Heart right ventricle (tissue), 12 donors: ENCODE measurements around the gene C2. TPM values are rescaled to one million over a fixed set of nuclear protein-coding genes. Genes with fewer than 3 reads are reported as not detected.

ENCODE experiments used
- microRNA-seq, 2 donors: library from miRNA; unstranded; fragments of <30 nt; microRNA quantifications; one replicate each; pipeline ENCODE4 v1.2.0, GENCODE V29; 2021
- polyA plus RNA-seq, 2 donors: library from polyadenylated mRNA; stranded (reverse); fragments of 200-250 nt; gene quantifications; one replicate each; pipeline ENCODE4 v1.2.3, GENCODE V29; 2013
- total RNA-seq, 10 donors: library from RNA; stranded (reverse); fragmentation: NEBNext Ultra II Directional in 3 of 10; extraction: Animal tissue kit (Norgen Biotek cat#: 25700) in 3 of 10; gene quantifications; one replicate each; pipeline versions ENCODE4 v1.2.1 to v1.2.4, GENCODE V29; 2021 to 2023
- donor health status: ischemic (EF 13 %, LVEDD 7.1; RV severe dilation, severe dysfunction).
- donor health status: healthy with polysubstance abuse.
- donor health status: DM: no; HTN: yes; CAD: no.
- donor health status: DM: no; HTN: no; CAD: no.
- donor health status: ischemic (EF 25% LVEDD 6.9; RV normal size, moderate dysfunction).
- donor health status: ischemic (EF 25% LVEDD 5.7; RV mildly dilated, moderate dysfunction).
- donor health status: healthy.
- donor health status: nonischemic (EF 11% LVEDD 7.7; RV severe dilation, severe dysfunction).
- donor health status: DM: yes; HTN: yes; CAD: no.
- donor health status: PGD.
- donor health status: ischemic (EF 29% LVEDD 5.4; RV normal size, mild dysfunction).
- donor health status: nonischemic (EF 23%, LVEDD 6.1; RV moderate dilation, normal function).

C2 gene
- total and polyA plus RNA-seq, 12 donors = 1.1 to 63.0 (median 3.7) TPM

Small RNAs within 50 kb of the gene (microRNA-seq; reads per million reads assigned to microRNA genes)
- gene MIR1236 = 0 reads per million in 2 donors

Other genes with a start within 250 kb of the C2 start
Only the 30 nearest of the 34 such genes appear.
- 10 to 100 TPM; 24.3 to 40.3 (median 28.7) TPM for gene ABHD16A, start 224.4 kb upstream of the C2 start, total RNA-seq
- gene ABHD16A, start 224.4 kb upstream of the C2 start, polyA plus RNA-seq = 10 to 100 TPM; 28.0 to 45.2 TPM
- gene LY6G6F, start 220.9 kb upstream of the C2 start, total RNA-seq = not detected
- gene LY6G6F, start 220.9 kb upstream of the C2 start, polyA plus RNA-seq = not detected
- not detected for gene LY6G6D, start 212.4 kb upstream of the C2 start, total RNA-seq
- not detected for gene LY6G6D, start 212.4 kb upstream of the C2 start, polyA plus RNA-seq
- gene LY6G6C, start 206.0 kb upstream of the C2 start, total RNA-seq = not detected
- gene LY6G6C, start 206.0 kb upstream of the C2 start, polyA plus RNA-seq = not detected
- gene MPIG6B, start 204.3 kb upstream of the C2 start, total RNA-seq = under 1 TPM in 7 of 10 donors, not detected in 3; 0.11 to 0.97 (median 0.27) TPM
- under 1 TPM; 0.13 to 0.37 TPM for gene MPIG6B, start 204.3 kb upstream of the C2 start, polyA plus RNA-seq
- 10 to 100 TPM; 35.2 to 61.6 (median 51.5) TPM for gene DDAH2, start 198.4 kb upstream of the C2 start, total RNA-seq
- 100 to 1,000 TPM in 1 of 2 donors, 10 to 100 TPM in 1; 96.4 to 117 TPM for gene DDAH2, start 198.4 kb upstream of the C2 start, polyA plus RNA-seq
- 100 to 1,000 TPM in 2 of 10 donors, 10 to 100 TPM in 8; 64.5 to 219 (median 87.9) TPM for gene CLIC1, start 191.2 kb upstream of the C2 start, total RNA-seq
- gene CLIC1, start 191.2 kb upstream of the C2 start, polyA plus RNA-seq = 100 to 1,000 TPM in 1 of 2 donors, 10 to 100 TPM in 1; 51.1 to 400 TPM
- 1 to 10 TPM in 8 of 10 donors, under 1 TPM in 2; 0.89 to 4.3 (median 2.6) TPM for gene MSH5, start 187.7 kb upstream of the C2 start, total RNA-seq
- gene MSH5, start 187.7 kb upstream of the C2 start, polyA plus RNA-seq = 1 to 10 TPM in 1 of 2 donors, under 1 TPM in 1; 0.97 to 6.1 TPM
- 1 to 10 TPM in 1 of 10 donors, under 1 TPM in 6, not detected in 3; 0.52 to 1.2 (median 0.72) TPM for gene SAPCD1, start 165.1 kb upstream of the C2 start, total RNA-seq
- 1 to 10 TPM in 1 of 2 donors, under 1 TPM in 1; 0.36 to 1.9 TPM for gene SAPCD1, start 165.1 kb upstream of the C2 start, polyA plus RNA-seq
- 10 to 100 TPM in 9 of 10 donors, 1 to 10 TPM in 1; 10.0 to 28.3 (median 20.8) TPM for gene VWA7, start 150.4 kb upstream of the C2 start, total RNA-seq
- 1 to 10 TPM; 2.2 to 6.6 TPM for gene VWA7, start 150.4 kb upstream of the C2 start, polyA plus RNA-seq
- gene VARS1, start 132.0 kb upstream of the C2 start, total RNA-seq = 10 to 100 TPM; 22.4 to 43.4 (median 29.5) TPM
- gene VARS1, start 132.0 kb upstream of the C2 start, polyA plus RNA-seq = 10 to 100 TPM; 26.5 to 44.0 TPM
- 10 to 100 TPM; 18.9 to 27.6 (median 23.0) TPM for gene LSM2, start 120.8 kb upstream of the C2 start, total RNA-seq
- 10 to 100 TPM; 17.5 to 52.0 TPM for gene LSM2, start 120.8 kb upstream of the C2 start, polyA plus RNA-seq
- 1 to 10 TPM; 1.1 to 2.9 (median 1.9) TPM for gene HSPA1L, start 112.4 kb upstream of the C2 start, total RNA-seq
- 1 to 10 TPM in 1 of 2 donors, under 1 TPM in 1; 0.80 to 1.4 TPM for gene HSPA1L, start 112.4 kb upstream of the C2 start, polyA plus RNA-seq
- gene HSPA1A, start 112.2 kb upstream of the C2 start, total RNA-seq = 100 to 1,000 TPM; 202 to 679 (median 259) TPM
- gene HSPA1A, start 112.2 kb upstream of the C2 start, polyA plus RNA-seq = 100 to 1,000 TPM; 113 to 166 TPM
- 100 to 1,000 TPM; 126 to 258 (median 169) TPM for gene HSPA1B, start 100.0 kb upstream of the C2 start, total RNA-seq
- gene HSPA1B, start 100.0 kb upstream of the C2 start, polyA plus RNA-seq = 100 to 1,000 TPM in 1 of 2 donors, 10 to 100 TPM in 1; 16.9 to 122 TPM
- gene NEU1, start 64.9 kb upstream of the C2 start, total RNA-seq = 10 to 100 TPM; 18.1 to 32.4 (median 22.3) TPM
- gene NEU1, start 64.9 kb upstream of the C2 start, polyA plus RNA-seq = 10 to 100 TPM; 15.7 to 48.0 TPM
- gene SLC44A4, start 48.7 kb upstream of the C2 start, total RNA-seq = under 1 TPM in 2 of 10 donors, not detected in 8; 0.14 to 0.24 TPM
- under 1 TPM in 1 of 2 donors, not detected in 1; 0.03 TPM for gene SLC44A4, start 48.7 kb upstream of the C2 start, polyA plus RNA-seq
- gene EHMT2, start 30.0 kb upstream of the C2 start, total RNA-seq = 10 to 100 TPM in 9 of 10 donors, 1 to 10 TPM in 1; 6.4 to 18.7 (median 14.2) TPM
- 10 to 100 TPM; 13.2 to 21.7 TPM for gene EHMT2, start 30.0 kb upstream of the C2 start, polyA plus RNA-seq
- 1 to 10 TPM; 1.5 to 4.9 (median 2.8) TPM for gene ZBTB12, start 25.6 kb upstream of the C2 start, total RNA-seq
- gene ZBTB12, start 25.6 kb upstream of the C2 start, polyA plus RNA-seq = 1 to 10 TPM; 2.0 TPM
- gene CFB, start 18.4 kb downstream of the C2 start, total RNA-seq = 10 to 100 TPM in 1 of 10 donors, 1 to 10 TPM in 9; 2.8 to 24.4 (median 4.7) TPM
- gene CFB, start 18.4 kb downstream of the C2 start, polyA plus RNA-seq = 10 to 100 TPM in 1 of 2 donors, 1 to 10 TPM in 1; 6.6 to 15.8 TPM
- gene NELFE, start 31.3 kb downstream of the C2 start, total RNA-seq = 10 to 100 TPM; 38.2 to 52.8 (median 45.7) TPM
- gene NELFE, start 31.3 kb downstream of the C2 start, polyA plus RNA-seq = 10 to 100 TPM; 36.5 to 70.4 TPM
- 10 to 100 TPM; 21.8 to 45.5 (median 32.2) TPM for gene SKIC2, start 31.5 kb downstream of the C2 start, total RNA-seq
- 10 to 100 TPM; 37.8 to 67.4 TPM for gene SKIC2, start 31.5 kb downstream of the C2 start, polyA plus RNA-seq
- gene DXO, start 44.4 kb downstream of the C2 start, total RNA-seq = 10 to 100 TPM in 8 of 10 donors, 1 to 10 TPM in 2; 8.4 to 15.7 (median 13.2) TPM
- gene DXO, start 44.4 kb downstream of the C2 start, polyA plus RNA-seq = 10 to 100 TPM; 13.6 to 23.4 TPM
- gene C4A, start 54.3 kb downstream of the C2 start, total RNA-seq = 100 to 1,000 TPM in 2 of 10 donors, 10 to 100 TPM in 8; 35.4 to 367 (median 60.7) TPM
- gene C4A, start 54.3 kb downstream of the C2 start, polyA plus RNA-seq = 10 to 100 TPM; 30.1 to 36.9 TPM
- gene C4B, start 87.1 kb downstream of the C2 start, total RNA-seq = 100 to 1,000 TPM in 2 of 10 donors, 10 to 100 TPM in 8; 32.6 to 357 (median 60.3) TPM
- 10 to 100 TPM; 33.8 to 72.6 TPM for gene C4B, start 87.1 kb downstream of the C2 start, polyA plus RNA-seq
- gene CYP21A2, start 110.7 kb downstream of the C2 start, total RNA-seq = 1 to 10 TPM in 2 of 10 donors, under 1 TPM in 3, not detected in 5; 0.26 to 1.9 (median 0.62) TPM
- under 1 TPM; 0.19 to 0.73 TPM for gene CYP21A2, start 110.7 kb downstream of the C2 start, polyA plus RNA-seq
- 100 to 1,000 TPM in 1 of 10 donors, 10 to 100 TPM in 9; 36.2 to 123 (median 61.4) TPM for gene TNXB, start 181.6 kb downstream of the C2 start, total RNA-seq
- 10 to 100 TPM; 49.0 to 96.7 TPM for gene TNXB, start 181.6 kb downstream of the C2 start, polyA plus RNA-seq
- 10 to 100 TPM; 20.1 to 44.4 (median 29.4) TPM for gene ATF6B, start 200.5 kb downstream of the C2 start, total RNA-seq
- gene ATF6B, start 200.5 kb downstream of the C2 start, polyA plus RNA-seq = 10 to 100 TPM; 23.4 to 47.0 TPM
- 1 to 10 TPM in 8 of 10 donors, under 1 TPM in 2; 0.72 to 3.4 (median 2.2) TPM for gene FKBPL, start 202.6 kb downstream of the C2 start, total RNA-seq
- gene FKBPL, start 202.6 kb downstream of the C2 start, polyA plus RNA-seq = 1 to 10 TPM; 3.4 to 7.2 TPM
- gene PRRT1, start 224.2 kb downstream of the C2 start, total RNA-seq = 1 to 10 TPM in 3 of 10 donors, under 1 TPM in 7; 0.17 to 1.4 (median 0.49) TPM
- gene PRRT1, start 224.2 kb downstream of the C2 start, polyA plus RNA-seq = 1 to 10 TPM; 1.1 to 2.9 TPM